Subcutaneous adipose tissue (tissue), 4 donors: ENCODE results near the gene IL3RA. TPM values are rescaled to one million over a fixed set of nuclear protein-coding genes. Genes with fewer than 3 reads are reported as not detected.

Experiments
- total RNA-seq, 4 donors: library from RNA; depleted of rRNA; stranded (reverse); fragments of >200 nt; gene quantifications; one replicate each; pipeline ENCODE4 v1.1.0, GENCODE V29; 2016
- TF ChIP-seq, protein P1 (sequence below): fragments of 450-650 bp; IDR thresholded peaks from one replicate; pipeline ENCODE4 v1.5.1; 2016; ENCODE audit warnings: low read depth, mild to moderate bottlenecking, control low read depth, antibody characterized with exemption, moderate library complexity

The IL3RA gene
- total RNA-seq, 4 donors from 2014 or later = 5.3 to 23.5 (median 13.2) TPM

- TF ChIP-seq, protein P1, sequence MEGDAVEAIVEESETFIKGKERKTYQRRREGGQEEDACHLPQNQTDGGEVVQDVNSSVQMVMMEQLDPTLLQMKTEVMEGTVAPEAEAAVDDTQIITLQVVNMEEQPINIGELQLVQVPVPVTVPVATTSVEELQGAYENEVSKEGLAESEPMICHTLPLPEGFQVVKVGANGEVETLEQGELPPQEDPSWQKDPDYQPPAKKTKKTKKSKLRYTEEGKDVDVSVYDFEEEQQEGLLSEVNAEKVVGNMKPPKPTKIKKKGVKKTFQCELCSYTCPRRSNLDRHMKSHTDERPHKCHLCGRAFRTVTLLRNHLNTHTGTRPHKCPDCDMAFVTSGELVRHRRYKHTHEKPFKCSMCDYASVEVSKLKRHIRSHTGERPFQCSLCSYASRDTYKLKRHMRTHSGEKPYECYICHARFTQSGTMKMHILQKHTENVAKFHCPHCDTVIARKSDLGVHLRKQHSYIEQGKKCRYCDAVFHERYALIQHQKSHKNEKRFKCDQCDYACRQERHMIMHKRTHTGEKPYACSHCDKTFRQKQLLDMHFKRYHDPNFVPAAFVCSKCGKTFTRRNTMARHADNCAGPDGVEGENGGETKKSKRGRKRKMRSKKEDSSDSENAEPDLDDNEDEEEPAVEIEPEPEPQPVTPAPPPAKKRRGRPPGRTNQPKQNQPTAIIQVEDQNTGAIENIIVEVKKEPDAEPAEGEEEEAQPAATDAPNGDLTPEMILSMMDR = no peak
Measured at GRCh38 chrX:1416965-1417760, 80.6 kb downstream of the IL3RA start.

DNA sequence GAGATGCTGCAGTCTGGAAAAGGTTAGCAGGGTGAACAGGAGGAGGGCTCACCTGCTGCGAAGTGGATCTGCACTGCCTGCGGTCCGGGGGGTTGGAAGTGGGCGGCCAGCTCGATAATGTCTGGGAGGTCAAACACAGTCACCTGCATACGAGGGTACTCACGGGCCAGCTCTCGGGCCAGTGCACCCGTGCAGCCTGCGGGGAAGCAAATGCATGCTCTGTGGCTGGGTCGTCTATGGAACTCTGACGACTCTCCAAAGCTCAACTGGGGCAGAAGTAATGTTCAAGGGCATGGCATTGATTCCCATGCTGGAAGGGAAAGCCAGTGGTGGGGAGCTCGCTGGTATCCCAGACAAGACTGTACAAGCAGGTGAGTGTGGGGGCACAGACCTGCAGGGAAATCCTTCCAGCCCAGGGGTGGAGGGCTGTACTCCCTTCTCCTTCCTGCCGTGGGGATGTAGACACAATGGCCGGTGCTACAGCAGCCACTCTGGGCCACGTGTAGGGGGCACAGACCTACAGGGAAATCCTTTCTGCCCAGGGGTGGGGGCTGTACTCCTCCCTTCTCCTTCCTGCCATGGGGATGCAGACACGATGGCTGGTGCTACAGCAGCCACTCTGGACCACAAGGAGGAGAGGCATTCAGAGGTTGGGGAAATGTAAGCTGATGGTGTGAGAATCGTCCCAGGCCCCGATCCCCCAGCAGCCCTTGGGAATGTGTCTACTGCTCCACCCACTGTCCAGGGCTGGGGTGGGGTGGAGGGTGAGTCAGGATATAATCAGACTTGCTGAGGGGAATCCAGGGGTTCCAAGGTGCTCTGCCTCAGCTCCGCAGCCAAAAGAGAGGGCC is 81.6 kb downstream of the IL3RA start:
- TF ChIP-seq, protein P1 = no peak

- TF ChIP-seq, protein P1 = no peak
Measured at GRCh38 chrX:1418901-1419544, 82.4 kb downstream of the IL3RA start.

- TF ChIP-seq, protein P1 = no peak
Measured at GRCh38 chrX:1419545-1420355, 83.2 kb downstream of the IL3RA start.

GRCh38 chrX:1420371-1420770 is 83.8 kb downstream of the IL3RA start:
- TF ChIP-seq, protein P1 = no peak

DNA sequence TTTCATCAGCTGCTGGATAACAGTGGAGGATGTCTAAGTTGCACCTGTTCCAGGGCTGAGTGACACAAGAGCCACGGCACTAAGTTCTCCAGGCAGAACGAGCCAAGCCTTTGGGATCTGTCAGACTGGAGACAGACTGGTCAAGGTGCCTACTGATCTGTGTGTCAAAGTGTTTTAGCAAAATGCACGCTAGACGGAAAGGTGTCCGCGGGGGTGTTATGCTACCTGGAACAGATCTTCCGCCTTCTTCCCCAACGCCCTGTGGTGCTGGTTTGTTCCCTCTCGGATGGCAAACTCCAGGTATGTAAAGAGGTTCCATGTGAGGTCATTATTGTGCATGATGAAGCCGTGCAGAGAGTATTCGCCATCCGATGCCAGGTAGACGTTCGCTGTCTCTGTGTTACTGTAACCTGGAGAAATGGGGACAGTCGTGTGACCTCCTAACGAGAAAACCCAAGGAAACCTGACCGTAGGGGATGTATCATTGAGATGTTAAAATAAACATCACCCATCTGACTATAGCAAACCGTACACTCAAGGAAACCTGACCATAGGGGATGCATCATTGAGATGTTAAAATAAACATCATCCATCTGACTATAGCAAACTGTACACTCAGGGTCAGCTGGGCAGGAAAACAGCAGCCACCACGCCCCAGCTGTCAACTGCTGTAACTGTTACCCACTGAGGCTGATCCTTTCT is 85.0 kb downstream of the IL3RA start:
- TF ChIP-seq, protein P1 = no peak
